Tibial nerve (tissue), 4 donors: ENCODE results near the gene AHSG.

Experiments used
- EP300 ChIP-seq, 2 donors: sonication (generic); formaldehyde crosslinking; IDR thresholded peaks; one replicate each; pipeline ENCODE4 v1.6.1; 2017; ENCODE audit warnings: antibody characterized with exemption in 2 of 2, mild to moderate bottlenecking in 1 of 2
- POLR2A ChIP-seq, 2 donors: fragments of 450-650 bp; IDR thresholded peaks; one replicate each; pipeline ENCODE4 v1.6.1; 2017; ENCODE audit warnings: antibody characterized with exemption in 2 of 2, mild to moderate bottlenecking in 2 of 2, moderate library complexity in 2 of 2
- TF ChIP-seq, protein P1 (sequence below), 5 experiments: fragments of 200-600 bp in 3 of 5; fragments of 450-650 bp in 2 of 5; sonication (generic) in 3 of 5; IDR thresholded peaks; one replicate each; pipeline ENCODE4 v1.5.1; 2016 to 2019; ENCODE audit warnings: antibody characterized with exemption in 5 of 5, mild to moderate bottlenecking in 3 of 5, moderate library complexity in 2 of 5

DNA sequence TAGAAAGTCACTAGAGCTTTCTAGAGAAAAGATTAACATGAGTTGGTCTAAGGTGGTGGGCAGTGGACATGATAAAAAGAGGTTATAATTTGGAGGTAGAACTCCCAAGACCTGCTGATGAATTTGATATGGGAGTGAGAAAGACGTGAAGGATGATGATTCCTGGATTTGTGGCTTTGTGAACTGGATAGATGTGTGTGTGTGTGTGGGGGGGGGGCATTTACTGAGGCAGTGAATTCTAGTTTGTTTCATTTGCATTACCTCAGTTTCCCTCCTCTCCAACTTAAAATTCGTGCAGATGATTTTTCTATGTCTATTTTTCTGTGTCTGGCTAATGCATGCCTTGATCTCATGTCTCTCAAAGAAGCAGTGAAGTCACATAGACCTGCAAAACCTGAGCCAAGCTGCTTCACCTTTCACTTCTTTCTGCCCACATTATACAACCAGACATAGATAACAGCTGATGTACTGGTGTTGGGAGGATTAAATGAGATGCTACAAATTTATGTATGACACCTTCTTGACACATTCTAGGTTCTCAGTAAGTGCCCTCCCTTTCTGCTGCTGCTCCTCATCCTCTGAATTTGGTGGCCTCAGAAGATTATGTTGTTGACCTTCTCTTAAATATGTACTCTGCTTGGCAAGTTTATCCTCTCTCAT, 9.9 kb downstream of the AHSG start:
- TF ChIP-seq POLR2A (IDR thresholded peaks at IDR 0.05) (no peak), EP300 (IDR thresholded peaks at IDR 0.05) (no peak)
- TF ChIP-seq, protein P1, sequence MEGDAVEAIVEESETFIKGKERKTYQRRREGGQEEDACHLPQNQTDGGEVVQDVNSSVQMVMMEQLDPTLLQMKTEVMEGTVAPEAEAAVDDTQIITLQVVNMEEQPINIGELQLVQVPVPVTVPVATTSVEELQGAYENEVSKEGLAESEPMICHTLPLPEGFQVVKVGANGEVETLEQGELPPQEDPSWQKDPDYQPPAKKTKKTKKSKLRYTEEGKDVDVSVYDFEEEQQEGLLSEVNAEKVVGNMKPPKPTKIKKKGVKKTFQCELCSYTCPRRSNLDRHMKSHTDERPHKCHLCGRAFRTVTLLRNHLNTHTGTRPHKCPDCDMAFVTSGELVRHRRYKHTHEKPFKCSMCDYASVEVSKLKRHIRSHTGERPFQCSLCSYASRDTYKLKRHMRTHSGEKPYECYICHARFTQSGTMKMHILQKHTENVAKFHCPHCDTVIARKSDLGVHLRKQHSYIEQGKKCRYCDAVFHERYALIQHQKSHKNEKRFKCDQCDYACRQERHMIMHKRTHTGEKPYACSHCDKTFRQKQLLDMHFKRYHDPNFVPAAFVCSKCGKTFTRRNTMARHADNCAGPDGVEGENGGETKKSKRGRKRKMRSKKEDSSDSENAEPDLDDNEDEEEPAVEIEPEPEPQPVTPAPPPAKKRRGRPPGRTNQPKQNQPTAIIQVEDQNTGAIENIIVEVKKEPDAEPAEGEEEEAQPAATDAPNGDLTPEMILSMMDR (IDR thresholded peaks at IDR 0.05) = no peak
